ENCODE measurements around the gene ALDH1B1.
"Not testable (repeated sequence)": the region's sequence is repeated elsewhere in the genome, so short reads cannot be mapped to it uniquely, and the experiment has no call there.

Gene ALDH1B1

DNA sequence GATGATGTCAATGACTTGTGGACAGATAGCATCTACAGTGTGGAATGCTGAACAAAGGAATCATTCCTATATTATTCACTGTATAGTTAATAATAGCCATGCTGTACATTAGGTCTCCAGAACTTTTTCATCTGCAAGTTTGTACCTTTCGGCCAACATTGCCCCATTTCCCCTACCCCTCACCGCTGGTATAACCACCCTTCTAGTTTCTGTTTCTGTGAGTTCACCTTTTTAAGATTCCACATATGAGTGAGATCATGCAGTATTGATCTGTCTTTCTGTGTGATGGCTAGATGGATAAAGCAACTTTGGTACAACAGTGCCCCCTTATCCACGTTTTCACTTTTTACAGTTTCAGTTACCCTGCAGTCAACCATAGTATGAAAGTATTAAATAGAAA lies 18.8 kb upstream of the ALDH1B1 start:
- no peaks in the 10 kb centered on the region for H3K36me3 Mint-ChIP-seq (ENCODE audit: low read depth)
- ATAC-seq (no peak), DNase-seq (no peak)
- H3K4me3 Mint-ChIP-seq, result no peak overlapping the region
- H3K27ac Mint-ChIP-seq, result no peak overlapping the region
- peaks cover 6% of the 10 kb centered on the region for H3K27me3 Mint-ChIP-seq
- H3K9me3 Mint-ChIP-seq, result no peaks in the 10 kb centered on the region
- no peaks in the 10 kb centered on the region for H3K4me1 Mint-ChIP-seq

DNA sequence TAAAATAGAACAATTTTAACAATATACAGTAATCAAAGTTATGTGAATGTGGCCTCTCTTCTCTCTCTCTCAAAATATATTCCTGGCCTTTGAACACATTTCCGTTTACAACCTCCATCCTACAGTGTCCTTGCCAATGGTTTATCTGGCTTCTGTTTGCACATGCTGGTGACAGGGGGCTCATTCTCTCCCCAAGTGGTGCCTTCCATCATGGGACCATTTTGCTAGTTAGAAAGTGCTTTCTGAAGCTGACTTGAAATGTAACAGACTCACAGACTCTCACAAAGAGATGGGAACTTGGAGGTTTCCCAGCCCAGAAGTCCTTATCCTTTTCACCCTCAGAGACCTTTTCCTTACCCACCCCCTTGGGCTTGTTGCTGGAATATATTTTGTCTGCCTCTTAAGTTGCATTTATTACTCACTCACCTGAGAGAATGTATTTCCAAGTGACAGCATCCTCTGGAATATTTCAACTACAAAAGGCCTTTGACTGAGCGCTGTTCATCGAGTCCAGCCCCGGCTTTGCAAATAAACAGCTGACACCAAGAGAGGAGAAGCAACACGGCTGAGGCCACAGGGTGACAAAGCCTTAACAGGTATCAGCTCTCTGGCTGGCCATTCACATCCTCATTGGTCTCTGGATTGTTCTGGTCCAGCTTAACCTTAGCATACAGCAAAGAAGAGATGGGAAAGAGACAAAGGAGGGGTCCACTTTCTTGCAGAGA lies 17.5 kb upstream of the ALDH1B1 start:
- H3K4me1 Mint-ChIP-seq, result no peaks in the 10 kb centered on the region
- no peak overlapping the region for H3K4me3 Mint-ChIP-seq
- no peak for DNase-seq
- H3K27me3 Mint-ChIP-seq, result peaks cover 4% of the 10 kb centered on the region
- no peak for ATAC-seq
- H3K9me3 Mint-ChIP-seq, result no peaks in the 10 kb centered on the region
- no peak overlapping the region for H3K27ac Mint-ChIP-seq
- H3K36me3 Mint-ChIP-seq (ENCODE audit: low read depth), result no peaks in the 10 kb centered on the region

DNA sequence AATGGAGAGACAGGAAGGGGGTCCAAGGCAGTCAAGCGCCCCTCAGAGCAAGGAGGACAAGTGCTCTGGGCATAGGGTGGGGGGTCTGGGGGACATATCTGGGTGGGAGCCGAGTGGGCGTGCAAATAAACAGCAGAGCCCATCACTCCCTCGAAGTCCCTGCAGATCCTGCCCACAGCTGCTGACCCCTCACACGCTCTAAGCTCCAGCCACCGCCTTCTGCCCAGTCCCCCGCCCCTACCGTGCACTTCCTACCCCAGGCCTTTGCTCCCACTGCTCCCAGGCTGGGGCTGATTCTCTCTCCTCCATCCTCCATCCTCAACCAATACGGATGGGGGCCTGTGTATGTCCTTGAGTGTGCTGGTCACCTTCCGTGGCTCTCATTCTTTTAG lies 16.9 kb upstream of the ALDH1B1 start:
- ATAC-seq, result no peak
- no peaks in the 10 kb centered on the region for H3K4me1 Mint-ChIP-seq
- no peak for DNase-seq
- no peaks in the 10 kb centered on the region for H3K9me3 Mint-ChIP-seq
- no peaks in the 10 kb centered on the region for H3K36me3 Mint-ChIP-seq (ENCODE audit: low read depth)
- H3K27me3 Mint-ChIP-seq, result peaks cover 4% of the 10 kb centered on the region
- no peak overlapping the region for H3K4me3 Mint-ChIP-seq
- H3K27ac Mint-ChIP-seq, result no peak overlapping the region

DNA sequence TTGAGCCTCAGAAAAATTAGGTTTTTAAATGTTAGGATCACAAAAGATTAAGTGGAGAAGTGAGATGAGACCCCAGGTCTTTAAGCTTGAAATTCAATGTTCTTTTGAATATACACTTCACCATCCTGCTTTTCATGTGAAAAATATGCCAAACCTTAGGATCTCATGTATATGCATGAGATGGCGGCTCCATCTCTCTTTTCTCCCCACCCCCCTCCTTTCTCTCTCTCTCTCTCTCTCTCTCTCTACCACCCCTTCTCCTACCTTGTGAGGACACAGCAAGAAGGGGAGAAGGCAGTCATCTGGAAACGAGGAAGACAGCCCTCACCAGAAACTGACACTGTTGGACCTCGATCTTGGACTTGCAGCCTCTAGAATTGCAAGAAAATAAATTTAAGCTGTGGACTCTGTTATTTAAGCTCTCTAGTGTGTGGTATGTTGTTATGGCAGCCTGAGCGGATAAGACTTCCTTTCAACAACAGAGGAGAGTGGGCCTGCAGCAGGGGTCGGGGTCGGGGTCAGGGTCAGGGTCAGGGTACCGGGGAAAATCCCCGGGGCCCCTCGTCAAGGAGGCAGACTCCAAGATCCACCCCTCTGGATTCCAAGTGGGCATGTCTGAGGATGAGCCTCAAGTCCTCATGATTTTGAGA lies 16.4 kb upstream of the ALDH1B1 start:
- H3K9me3 Mint-ChIP-seq, result no peaks in the 10 kb centered on the region
- no peak overlapping the region for H3K27ac Mint-ChIP-seq
- DNase-seq (no peak), ATAC-seq (no peak)
- H3K4me1 Mint-ChIP-seq, result no peaks in the 10 kb centered on the region
- no peak overlapping the region for H3K4me3 Mint-ChIP-seq
- peaks cover 4% of the 10 kb centered on the region for H3K27me3 Mint-ChIP-seq
- H3K36me3 Mint-ChIP-seq (ENCODE audit: low read depth), result no peaks in the 10 kb centered on the region

DNA sequence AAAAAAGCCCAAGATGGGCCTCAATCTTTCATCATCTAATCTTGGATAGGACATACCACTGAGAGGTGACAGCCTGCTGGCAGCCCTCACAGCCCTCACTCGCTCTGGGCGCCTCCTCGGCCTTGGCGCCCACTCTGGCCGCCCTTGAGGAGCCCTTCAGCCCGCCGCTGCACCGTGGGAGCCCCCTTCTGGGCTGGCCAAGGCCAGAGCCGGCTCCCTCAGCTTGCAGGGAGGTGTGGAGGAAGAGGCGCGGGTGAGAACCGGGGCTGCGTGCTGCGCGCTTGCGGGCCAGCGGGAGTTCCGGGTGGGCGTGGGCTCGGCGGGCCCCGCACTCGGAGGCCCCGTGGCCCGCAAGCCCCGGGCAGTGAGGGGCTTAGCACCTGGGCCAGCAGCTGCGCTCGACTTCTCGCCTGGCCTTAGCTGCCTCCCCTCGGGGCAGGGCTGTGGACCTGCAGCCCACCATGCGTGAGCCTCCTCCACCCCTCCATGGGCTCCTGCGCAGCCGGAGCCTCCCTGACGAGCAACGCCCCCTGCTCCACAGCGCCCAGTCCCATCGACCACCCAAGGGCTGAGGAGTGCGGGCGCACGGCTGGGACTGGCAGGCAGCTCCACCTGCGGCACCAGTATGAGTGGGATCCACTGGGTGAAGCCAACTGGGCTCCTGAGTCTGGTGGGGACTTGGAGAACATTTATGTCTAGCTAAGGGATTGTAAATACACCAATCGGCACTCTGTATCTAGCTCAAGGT lies 15.0 kb upstream of the ALDH1B1 start:
- not testable (repeated sequence) for H3K36me3 Mint-ChIP-seq (ENCODE audit: low read depth); H3K4me3 Mint-ChIP-seq; H3K27me3 Mint-ChIP-seq; H3K9me3 Mint-ChIP-seq; DNase-seq; H3K4me1 Mint-ChIP-seq; H3K27ac Mint-ChIP-seq; ATAC-seq

DNA sequence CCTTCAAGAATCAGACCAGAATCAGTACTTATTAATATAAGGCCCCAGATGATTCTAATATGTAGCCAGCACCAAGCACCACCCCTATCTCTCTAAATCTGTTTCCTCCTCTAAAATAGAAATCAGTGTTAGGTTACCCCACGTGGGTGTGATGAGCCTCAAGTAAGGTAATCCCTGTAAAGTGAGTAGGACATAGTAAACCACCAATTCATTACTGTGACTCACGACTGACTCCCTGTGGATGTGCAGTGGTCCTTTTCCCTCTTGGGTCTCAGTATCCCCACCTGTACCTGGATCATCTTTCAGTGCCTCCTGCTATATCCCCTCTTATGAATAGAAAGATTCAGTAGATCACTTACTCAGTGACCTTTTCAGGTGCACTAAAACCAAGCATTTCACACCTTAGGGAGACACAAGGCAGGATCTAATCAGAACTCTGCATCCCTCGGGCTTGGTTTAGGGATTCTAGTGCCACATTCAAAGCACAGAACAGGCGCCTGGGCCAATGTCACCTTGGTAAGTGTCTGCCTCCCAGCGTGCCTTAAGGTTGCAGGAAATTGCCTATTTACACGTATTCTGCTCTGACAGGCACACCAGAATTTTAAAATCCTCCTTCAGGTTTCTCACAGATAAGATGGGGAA lies 12.2 kb upstream of the ALDH1B1 start:
- no peak overlapping the region for H3K4me3 Mint-ChIP-seq
- no peaks in the 10 kb centered on the region for H3K4me1 Mint-ChIP-seq
- H3K27me3 Mint-ChIP-seq, result peaks cover 8% of the 10 kb centered on the region
- DNase-seq (no peak), ATAC-seq (no peak)
- no peak overlapping the region for H3K27ac Mint-ChIP-seq
- H3K36me3 Mint-ChIP-seq (ENCODE audit: low read depth), result no peaks in the 10 kb centered on the region
- no peaks in the 10 kb centered on the region for H3K9me3 Mint-ChIP-seq

DNA sequence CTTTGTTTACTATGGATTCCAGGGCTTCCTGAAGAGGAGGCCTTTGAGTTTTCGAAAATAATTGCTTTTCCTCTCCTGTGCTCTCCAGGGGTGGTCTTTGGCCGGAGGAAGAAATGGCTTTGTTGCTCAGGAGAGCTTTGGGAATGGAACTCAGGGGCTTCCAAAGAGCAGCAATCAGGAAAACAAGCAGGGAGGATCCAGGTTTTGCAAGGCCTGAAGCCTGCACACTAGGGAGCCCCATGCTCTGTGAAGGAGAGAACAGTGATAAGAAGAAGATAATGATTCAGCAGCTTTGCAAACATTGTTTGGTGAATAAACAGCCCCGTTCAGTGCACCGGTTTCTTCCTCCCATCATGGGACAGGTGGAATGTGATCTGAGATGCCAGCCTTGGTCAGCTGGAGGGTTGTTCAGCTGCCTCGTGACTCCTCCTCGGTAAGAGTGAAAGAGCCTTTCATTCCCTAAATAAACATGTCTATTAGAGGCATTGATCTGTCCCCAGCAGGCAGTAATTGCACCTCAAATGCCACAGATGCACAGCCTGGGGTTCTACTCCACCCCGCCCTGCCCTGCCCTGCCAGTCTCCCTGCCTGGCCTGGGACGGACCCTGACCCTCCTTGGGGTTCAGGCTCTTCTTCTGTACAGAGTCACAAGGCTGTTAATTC lies 11.5 kb upstream of the ALDH1B1 start:
- Mint-ChIP-seq H3K27ac (no peak overlapping the region), H3K4me1 (no peaks in the 10 kb centered on the region), H3K9me3 (no peaks in the 10 kb centered on the region), H3K4me3 (no peak overlapping the region), H3K36me3 (ENCODE audit: low read depth) (no peaks in the 10 kb centered on the region), H3K27me3 (peaks cover 10% of the 10 kb centered on the region)
- no peak for ATAC-seq
- DNase-seq, result no peak

DNA sequence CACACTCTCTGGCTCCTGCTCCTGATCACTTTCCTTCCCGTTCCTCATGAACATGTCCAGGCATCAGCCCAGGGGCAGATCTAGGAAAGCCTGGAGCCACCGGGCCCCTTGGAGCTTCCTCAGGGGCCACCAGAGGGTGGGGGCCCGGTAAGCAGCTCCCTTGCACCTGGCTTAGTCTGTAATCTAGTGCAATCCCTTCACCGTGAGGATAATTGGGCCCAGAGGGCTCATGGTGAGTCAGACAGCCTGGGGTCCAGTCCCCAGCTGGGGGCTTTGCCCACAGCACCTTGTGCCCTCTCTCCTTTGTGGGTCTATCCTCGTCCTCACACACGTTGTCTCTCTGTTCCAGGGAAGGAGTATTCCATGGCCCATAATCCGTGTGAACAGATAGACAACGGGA lies 10.4 kb upstream of the ALDH1B1 start:
- H3K36me3 Mint-ChIP-seq (ENCODE audit: low read depth), result no peaks in the 10 kb centered on the region
- H3K4me3 Mint-ChIP-seq, result no peak overlapping the region
- H3K27me3 Mint-ChIP-seq, result peaks cover 10% of the 10 kb centered on the region
- H3K4me1 Mint-ChIP-seq, result no peaks in the 10 kb centered on the region
- H3K27ac Mint-ChIP-seq, result no peak overlapping the region
- no peaks in the 10 kb centered on the region for H3K9me3 Mint-ChIP-seq
- DNase-seq (no peak), ATAC-seq (no peak)

DNA sequence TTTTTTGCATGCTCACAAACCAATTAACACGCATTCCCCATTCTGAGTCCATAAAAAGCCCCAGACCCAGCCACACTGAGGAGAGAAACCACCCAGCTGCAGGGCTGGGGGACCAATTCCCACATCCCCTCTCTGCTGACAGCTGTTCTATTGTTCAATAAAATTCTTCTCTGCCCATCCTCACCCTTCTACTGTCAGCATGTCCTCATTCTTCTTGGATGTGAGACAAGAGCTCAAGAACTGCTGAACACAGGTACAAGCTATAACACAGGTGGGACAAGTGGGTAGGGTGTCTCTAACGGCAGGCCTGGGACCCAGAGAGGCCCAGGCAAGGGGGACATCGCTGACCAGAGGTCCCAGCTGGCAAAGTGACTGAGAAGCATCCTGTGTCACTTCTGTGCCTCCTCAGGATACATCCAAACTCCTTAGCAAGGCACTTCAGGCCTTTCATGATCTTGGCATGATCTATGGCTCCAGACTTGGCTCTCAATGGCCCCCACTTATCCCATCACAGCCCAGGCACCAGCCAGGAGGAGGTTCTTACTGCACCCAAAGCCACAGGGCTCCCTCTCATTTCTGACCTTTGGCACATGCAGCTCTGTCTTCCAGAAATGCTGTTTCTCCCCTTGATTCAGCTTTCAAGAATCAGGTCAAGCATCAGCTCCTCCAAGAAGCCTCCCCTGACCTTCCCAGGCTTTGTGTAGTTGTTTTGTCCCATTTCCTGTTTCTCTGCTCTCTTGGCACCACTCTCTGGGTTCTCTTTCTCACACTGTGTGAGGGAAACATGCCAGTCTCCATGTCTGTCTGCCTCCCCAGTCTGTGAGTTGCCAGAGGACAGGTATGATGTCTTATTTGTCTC lies 7.3 kb upstream of the ALDH1B1 start:
- Mint-ChIP-seq H3K9me3 (no peaks in the 10 kb centered on the region), H3K27me3 (peaks cover 13% of the 10 kb centered on the region), H3K4me3 (no peak overlapping the region), H3K36me3 (ENCODE audit: low read depth) (no peaks in the 10 kb centered on the region), H3K4me1 (no peaks in the 10 kb centered on the region), H3K27ac (no peak overlapping the region)
- no peak for ATAC-seq
- no peak for DNase-seq

DNA sequence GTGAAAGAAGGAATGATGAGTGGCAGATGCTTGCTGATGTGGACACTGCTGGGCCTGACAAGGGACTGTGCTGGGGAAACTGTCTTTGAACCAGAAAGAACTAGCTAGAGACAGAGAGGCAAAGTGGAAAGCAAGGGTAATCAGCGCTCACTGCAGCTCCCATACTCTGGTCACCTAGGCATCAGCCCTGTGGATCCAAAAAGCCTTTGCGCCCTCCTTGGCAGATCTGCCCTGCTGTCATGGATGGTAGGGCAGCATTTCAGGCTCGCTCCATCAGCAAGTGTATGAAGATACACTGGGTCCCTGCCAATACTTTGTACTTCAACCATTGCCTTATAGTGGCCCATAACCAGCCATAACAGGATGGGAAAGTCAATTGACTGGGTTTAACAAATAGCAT lies 6.6 kb upstream of the ALDH1B1 start:
- Mint-ChIP-seq H3K9me3 (no peaks in the 10 kb centered on the region), H3K36me3 (ENCODE audit: low read depth) (no peaks in the 10 kb centered on the region), H3K4me3 (no peak overlapping the region), H3K27ac (no peak overlapping the region), H3K4me1 (no peaks in the 10 kb centered on the region), H3K27me3 (peaks cover 13% of the 10 kb centered on the region)
- DNase-seq (no peak), ATAC-seq (no peak)

DNA sequence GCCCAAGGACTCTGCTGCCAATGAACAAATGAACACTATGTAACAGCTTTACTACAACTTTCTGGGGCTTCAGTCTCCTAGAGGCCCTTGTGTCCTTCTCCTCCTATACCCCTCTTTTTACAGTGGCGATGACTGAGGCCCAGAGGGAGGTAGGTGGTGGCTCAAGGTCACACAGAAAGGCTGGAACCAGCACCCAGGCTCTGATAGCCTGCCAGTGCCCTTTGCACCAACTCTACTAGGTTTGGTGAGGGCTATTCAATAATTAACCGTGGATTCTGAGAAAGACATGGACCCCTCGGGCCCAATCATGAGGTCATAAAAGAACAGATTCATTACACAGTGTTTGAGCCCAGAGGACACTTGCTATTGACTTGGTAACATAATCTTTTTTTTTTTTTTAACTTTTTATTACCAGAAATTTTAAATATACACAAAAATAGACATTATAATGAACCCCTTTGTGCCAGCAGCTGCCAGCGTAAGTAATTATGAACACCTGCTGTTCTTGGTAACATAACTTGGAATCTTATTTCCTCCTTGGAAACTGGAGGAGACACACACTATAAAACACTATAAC lies 6.1 kb upstream of the ALDH1B1 start:
- ATAC-seq, result no peak
- no peak for DNase-seq
- Mint-ChIP-seq H3K9me3 (no peaks in the 10 kb centered on the region), H3K4me1 (no peaks in the 10 kb centered on the region), H3K27ac (no peak overlapping the region), H3K27me3 (peaks cover 14% of the 10 kb centered on the region), H3K36me3 (ENCODE audit: low read depth) (no peaks in the 10 kb centered on the region), H3K4me3 (no peak overlapping the region)

DNA sequence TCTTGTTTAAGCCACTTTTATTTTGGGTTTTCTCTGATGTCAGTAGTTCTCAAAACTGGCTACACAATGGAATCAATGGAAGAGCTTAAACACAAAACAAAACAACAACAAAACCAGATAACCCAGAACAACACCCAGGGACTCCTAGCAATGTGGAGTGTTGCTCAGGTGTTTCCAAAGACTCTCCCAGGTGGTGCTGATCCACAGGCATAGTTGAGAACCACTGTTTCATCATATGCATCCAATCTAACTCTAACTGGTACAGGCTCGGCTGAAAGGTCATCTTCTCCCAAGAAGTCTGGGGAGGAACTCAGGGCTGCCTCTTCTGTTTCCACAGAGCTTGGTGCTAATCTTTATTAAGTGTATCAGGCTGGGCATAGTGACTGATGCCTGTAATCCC lies 5.4 kb upstream of the ALDH1B1 start:
- no peaks in the 10 kb centered on the region for H3K9me3 Mint-ChIP-seq
- ATAC-seq, result no peak
- no peak for DNase-seq
- peaks cover 18% of the 10 kb centered on the region for H3K27me3 Mint-ChIP-seq
- no peak overlapping the region for H3K4me3 Mint-ChIP-seq
- H3K36me3 Mint-ChIP-seq (ENCODE audit: low read depth), result no peaks in the 10 kb centered on the region
- peaks cover 2% of the 10 kb centered on the region for H3K4me1 Mint-ChIP-seq
- no peak overlapping the region for H3K27ac Mint-ChIP-seq

DNA sequence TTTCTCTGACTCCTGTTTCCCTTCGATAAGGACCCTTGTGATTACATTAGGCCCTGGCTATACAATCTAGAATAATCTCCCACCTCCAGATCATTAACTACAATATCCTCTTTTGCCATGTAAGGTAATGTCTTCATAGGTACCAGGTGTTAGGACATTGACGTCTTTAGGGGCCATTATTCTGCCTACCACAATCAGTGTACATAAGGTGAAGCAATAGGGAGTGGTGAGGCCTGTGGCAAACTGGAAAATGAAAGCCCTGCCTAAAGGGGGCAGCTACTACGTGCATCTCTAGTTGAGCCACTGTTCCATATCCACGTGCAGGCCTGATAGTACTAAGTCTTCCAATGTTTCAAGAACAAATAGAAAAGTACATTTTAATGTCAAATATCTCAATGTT lies 4.8 kb upstream of the ALDH1B1 start:
- no peak for DNase-seq
- H3K36me3 Mint-ChIP-seq (ENCODE audit: low read depth), result no peaks in the 10 kb centered on the region
- no peak overlapping the region for H3K4me3 Mint-ChIP-seq
- H3K27me3 Mint-ChIP-seq, result peaks cover 19% of the 10 kb centered on the region
- no peaks in the 10 kb centered on the region for H3K9me3 Mint-ChIP-seq
- H3K27ac Mint-ChIP-seq, result no peak overlapping the region
- peaks cover 4% of the 10 kb centered on the region for H3K4me1 Mint-ChIP-seq
- ATAC-seq, result no peak
